HL-60 (cell line): ENCODE data around the gene PSMD14.

Experiments
- DNase-seq, 2 experiments: peaks; one replicate each; pipeline ENCODE4 v3.0.0-alpha.2; 2010 to 2020; ENCODE audit warnings: low read depth in 1 of 2, low spot score in 1 of 2
- H3K27ac ChIP-seq: fragments of 250-450 bp; sonication (Bioruptor Pico); replicated peaks from 2 replicates; pipeline ENCODE4 v1.5.1; 2020; ENCODE audit warnings: mild to moderate bottlenecking, moderate library complexity
- H3K27me3 ChIP-seq: fragments of 250-450 bp; sonication (Bioruptor Pico); 2 replicates; pipeline ENCODE4 v1.5.1; 2021; ENCODE audit warnings: mild to moderate bottlenecking, moderate library complexity; ENCODE audit not compliant: insufficient read depth, poor library complexity, severe bottlenecking
- H3K4me3 ChIP-seq: replicated peaks from 2 replicates; pipeline ENCODE4 v1.5.1; 2011; ENCODE audit warnings: mild to moderate bottlenecking, control low read depth, low read length; ENCODE audit not compliant: insufficient read depth
- GABPA ChIP-seq: IDR thresholded peaks from 2 replicates; pipeline ENCODE4 v1.6.1; 2012; ENCODE audit warnings: low read depth
- POLR2AphosphoS5 ChIP-seq: IDR thresholded peaks from 2 replicates; pipeline ENCODE4 v1.6.1; 2012; ENCODE audit warnings: low read depth
- SPI1 ChIP-seq: IDR thresholded peaks from 2 replicates; pipeline ENCODE4 v1.6.1; 2012; ENCODE audit warnings: low read depth, mild to moderate bottlenecking, borderline replicate concordance
- TF ChIP-seq, protein P1 (sequence below): IDR thresholded peaks from 2 replicates; pipeline ENCODE4 v1.6.1; 2012; ENCODE audit warnings: low read depth; ENCODE audit not compliant: insufficient replicate concordance
- TF ChIP-seq, protein P2 (sequence below): IDR thresholded peaks from one replicate; pipeline ENCODE4 v1.5.1; 2011; ENCODE audit warnings: low read length, control low read depth, inconsistent platforms; ENCODE audit not compliant: insufficient read depth

Gene PSMD14

GRCh38 chr2:161416708-161417437, 108.6 kb downstream of the PSMD14 start:
- no peak overlapping the region for H3K4me3 ChIP-seq
- DNase-seq: no peak
- H3K27me3 ChIP-seq: peaks cover 77% of the 10 kb centered on the region
- no peak for TF ChIP-seq SPI1
- no peak for TF ChIP-seq POLR2AphosphoS5
- no peak for TF ChIP-seq GABPA
- TF ChIP-seq, protein P1, sequence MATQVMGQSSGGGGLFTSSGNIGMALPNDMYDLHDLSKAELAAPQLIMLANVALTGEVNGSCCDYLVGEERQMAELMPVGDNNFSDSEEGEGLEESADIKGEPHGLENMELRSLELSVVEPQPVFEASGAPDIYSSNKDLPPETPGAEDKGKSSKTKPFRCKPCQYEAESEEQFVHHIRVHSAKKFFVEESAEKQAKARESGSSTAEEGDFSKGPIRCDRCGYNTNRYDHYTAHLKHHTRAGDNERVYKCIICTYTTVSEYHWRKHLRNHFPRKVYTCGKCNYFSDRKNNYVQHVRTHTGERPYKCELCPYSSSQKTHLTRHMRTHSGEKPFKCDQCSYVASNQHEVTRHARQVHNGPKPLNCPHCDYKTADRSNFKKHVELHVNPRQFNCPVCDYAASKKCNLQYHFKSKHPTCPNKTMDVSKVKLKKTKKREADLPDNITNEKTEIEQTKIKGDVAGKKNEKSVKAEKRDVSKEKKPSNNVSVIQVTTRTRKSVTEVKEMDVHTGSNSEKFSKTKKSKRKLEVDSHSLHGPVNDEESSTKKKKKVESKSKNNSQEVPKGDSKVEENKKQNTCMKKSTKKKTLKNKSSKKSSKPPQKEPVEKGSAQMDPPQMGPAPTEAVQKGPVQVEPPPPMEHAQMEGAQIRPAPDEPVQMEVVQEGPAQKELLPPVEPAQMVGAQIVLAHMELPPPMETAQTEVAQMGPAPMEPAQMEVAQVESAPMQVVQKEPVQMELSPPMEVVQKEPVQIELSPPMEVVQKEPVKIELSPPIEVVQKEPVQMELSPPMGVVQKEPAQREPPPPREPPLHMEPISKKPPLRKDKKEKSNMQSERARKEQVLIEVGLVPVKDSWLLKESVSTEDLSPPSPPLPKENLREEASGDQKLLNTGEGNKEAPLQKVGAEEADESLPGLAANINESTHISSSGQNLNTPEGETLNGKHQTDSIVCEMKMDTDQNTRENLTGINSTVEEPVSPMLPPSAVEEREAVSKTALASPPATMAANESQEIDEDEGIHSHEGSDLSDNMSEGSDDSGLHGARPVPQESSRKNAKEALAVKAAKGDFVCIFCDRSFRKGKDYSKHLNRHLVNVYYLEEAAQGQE: no peak
- TF ChIP-seq, protein P2, sequence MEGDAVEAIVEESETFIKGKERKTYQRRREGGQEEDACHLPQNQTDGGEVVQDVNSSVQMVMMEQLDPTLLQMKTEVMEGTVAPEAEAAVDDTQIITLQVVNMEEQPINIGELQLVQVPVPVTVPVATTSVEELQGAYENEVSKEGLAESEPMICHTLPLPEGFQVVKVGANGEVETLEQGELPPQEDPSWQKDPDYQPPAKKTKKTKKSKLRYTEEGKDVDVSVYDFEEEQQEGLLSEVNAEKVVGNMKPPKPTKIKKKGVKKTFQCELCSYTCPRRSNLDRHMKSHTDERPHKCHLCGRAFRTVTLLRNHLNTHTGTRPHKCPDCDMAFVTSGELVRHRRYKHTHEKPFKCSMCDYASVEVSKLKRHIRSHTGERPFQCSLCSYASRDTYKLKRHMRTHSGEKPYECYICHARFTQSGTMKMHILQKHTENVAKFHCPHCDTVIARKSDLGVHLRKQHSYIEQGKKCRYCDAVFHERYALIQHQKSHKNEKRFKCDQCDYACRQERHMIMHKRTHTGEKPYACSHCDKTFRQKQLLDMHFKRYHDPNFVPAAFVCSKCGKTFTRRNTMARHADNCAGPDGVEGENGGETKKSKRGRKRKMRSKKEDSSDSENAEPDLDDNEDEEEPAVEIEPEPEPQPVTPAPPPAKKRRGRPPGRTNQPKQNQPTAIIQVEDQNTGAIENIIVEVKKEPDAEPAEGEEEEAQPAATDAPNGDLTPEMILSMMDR: no peak
- no peak overlapping the region for H3K27ac ChIP-seq

DNA sequence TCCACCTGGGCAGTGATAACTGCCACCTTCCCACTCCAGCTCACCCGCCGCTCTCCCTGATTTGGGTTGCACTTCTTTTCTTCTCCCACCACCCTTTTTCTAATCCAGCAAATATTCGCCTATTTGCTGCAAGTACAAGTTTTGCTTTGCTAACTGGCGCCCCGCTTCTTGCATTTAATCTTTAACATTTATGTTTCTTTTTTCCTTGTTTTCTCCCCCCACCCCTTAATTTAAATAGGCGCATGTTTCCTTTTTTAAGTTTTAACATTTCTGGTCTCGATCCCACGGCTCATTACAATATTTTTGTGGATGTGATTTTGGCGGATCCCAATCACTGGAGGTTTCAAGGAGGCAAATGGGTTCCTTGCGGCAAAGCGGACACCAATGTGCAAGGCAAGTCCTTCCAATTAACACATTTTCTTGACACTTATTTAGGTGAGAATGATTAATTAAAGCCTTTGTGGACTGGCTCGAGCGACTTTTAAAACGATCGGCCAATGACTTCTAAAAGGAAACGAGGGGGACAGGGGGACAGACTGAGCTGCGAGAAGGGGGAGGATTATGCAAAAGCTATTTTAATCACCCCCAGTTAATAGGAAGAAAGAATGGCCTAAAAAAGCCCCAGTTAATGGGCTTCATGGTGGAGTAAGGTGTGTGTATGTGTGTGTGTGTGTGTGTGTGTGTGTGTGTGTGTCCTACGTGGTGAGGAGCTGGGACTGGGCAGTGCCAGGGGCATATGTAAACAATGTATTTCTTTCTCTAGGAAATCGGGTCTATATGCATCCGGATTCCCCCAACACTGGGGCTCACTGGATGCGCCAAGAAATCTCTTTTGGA, 109.4 kb downstream of the PSMD14 start:
- TF ChIP-seq GABPA (no peak), SPI1 (no peak), POLR2AphosphoS5 (no peak)
- TF ChIP-seq, protein P2: no peak
- TF ChIP-seq, protein P1: no peak
- DNase-seq: no peak
- Histone ChIP-seq H3K27me3 (peaks cover 85% of the 10 kb centered on the region), H3K4me3 (no peak overlapping the region), H3K27ac (no peak overlapping the region)

DNA sequence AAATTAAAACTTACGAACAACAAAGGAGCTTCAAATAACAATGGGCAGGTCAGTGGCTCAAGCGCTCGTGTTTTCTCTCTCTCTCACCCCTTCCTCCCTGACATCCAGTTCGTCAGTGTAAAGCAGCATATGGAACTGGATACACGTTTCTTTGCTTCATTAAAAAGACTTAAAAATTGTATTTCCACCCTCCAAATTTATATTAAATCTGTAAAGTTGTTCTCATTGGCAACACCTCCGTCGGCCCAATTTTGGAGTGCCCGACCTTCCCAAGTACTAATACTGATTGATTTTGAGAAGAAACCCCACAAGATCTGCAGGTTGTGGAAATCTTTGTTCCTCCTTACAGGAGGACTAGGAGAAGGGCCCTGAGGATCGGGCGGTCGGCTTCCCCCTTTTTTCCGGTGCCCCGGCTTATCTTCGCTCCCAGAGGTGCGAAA, 110.1 kb downstream of the PSMD14 start:
- Histone ChIP-seq H3K27ac (no peak overlapping the region), H3K4me3 (no peak overlapping the region; the same call in 1 of the 2 replicates), H3K27me3 (peaks cover 90% of the 10 kb centered on the region)
- TF ChIP-seq, protein P1: no peak
- TF ChIP-seq SPI1 (no peak), GABPA (no peak), POLR2AphosphoS5 (no peak)
- TF ChIP-seq, protein P2: no peak
- DNase-seq: no peak
